Esophagus muscularis mucosa (tissue), 4 donors: ENCODE data around the gene FBXO22. TPM values are rescaled to one million over a fixed set of nuclear protein-coding genes. Genes with fewer than 3 reads are reported as not detected.

Experiments
- DNase-seq: peaks from one replicate; pipeline ENCODE4 v3.0.0-alpha.2; 2017; ENCODE audit errors: extremely low spot score
- H3K27ac ChIP-seq, 4 donors: fragments of 200-600 bp; sonication (generic); replicated peaks in 1 of 4; 1 replicate in 3 of 4; 2 replicates in 1 of 4; pipeline ENCODE4 v1.5.1; 2016 to 2019; ENCODE audit warnings: mild to moderate bottlenecking in 1 of 4
- H3K27me3 ChIP-seq, 4 donors: fragments of 200-600 bp; sonication (generic); one replicate each; pipeline versions ENCODE4 v1.5.1 to v1.6.0; 2016 to 2019
- H3K36me3 ChIP-seq, 4 donors: fragments of 200-600 bp; sonication (generic); one replicate each; pipeline ENCODE4 v1.5.1; 2016 to 2019
- H3K4me1 ChIP-seq, 4 donors: fragments of 200-600 bp; sonication (generic); one replicate each; pipeline ENCODE4 v1.5.1; 2016 to 2019
- H3K4me3 ChIP-seq, 4 donors: fragments of 200-600 bp; sonication (generic); 1 replicate in 2 of 4; 2 replicates in 2 of 4; pipeline ENCODE4 v1.5.1; 2016 to 2019; ENCODE audit warnings: mild to moderate bottlenecking in 4 of 4, moderate library complexity in 1 of 4
- H3K9me3 ChIP-seq, 4 donors: fragments of 200-600 bp; sonication (generic); 1 replicate in 3 of 4; 2 replicates in 1 of 4; pipeline ENCODE4 v1.5.1; 2016 to 2019
- EP300 ChIP-seq: sonication (generic); formaldehyde crosslinking; IDR thresholded peaks from one replicate; pipeline ENCODE4 v1.6.1; 2017; ENCODE audit warnings: antibody characterized with exemption
- POLR2A ChIP-seq: fragments of 450-650 bp; IDR thresholded peaks from one replicate; pipeline ENCODE4 v1.6.1; 2017; ENCODE audit warnings: antibody characterized with exemption, moderate library complexity, mild to moderate bottlenecking, low read depth
- POLR2AphosphoS5 ChIP-seq, 2 donors: sonication (generic); formaldehyde crosslinking; IDR thresholded peaks; one replicate each; pipeline ENCODE4 v1.6.1; 2017; ENCODE audit warnings: antibody characterized with exemption in 2 of 2
- WGBS: methylation state at CpG from one replicate; pipeline ENCODE4 v1.1.5; 2018; 5-methylcytosine and 5-hydroxymethylcytosine counted together
- intact Hi-C: fragments of 100-400 bp; cut with DNase I; formaldehyde crosslinking; loops from one replicate; pipeline ENCODE4 v1.15.1; 2023
- total RNA-seq, 4 donors: library from RNA; depleted of rRNA; stranded (reverse); fragments of >200 nt; gene quantifications; one replicate each; pipeline versions ENCODE4 v1.1.0 to v1.2.1, GENCODE V29; 2016
- TF ChIP-seq, protein P1 (sequence below), 3 experiments: fragments of 200-600 bp in 2 of 3; fragments of 450-650 bp in 1 of 3; sonication (generic) in 2 of 3; IDR thresholded peaks; one replicate each; pipeline ENCODE4 v1.5.1; 2017 to 2019; ENCODE audit warnings: antibody characterized with exemption in 3 of 3, mild to moderate bottlenecking in 2 of 3, moderate library complexity in 1 of 3

The FBXO22 gene
- total RNA-seq, 4 donors from 2014 or later: 10.4 to 23.8 (median 17.7) TPM

DNA sequence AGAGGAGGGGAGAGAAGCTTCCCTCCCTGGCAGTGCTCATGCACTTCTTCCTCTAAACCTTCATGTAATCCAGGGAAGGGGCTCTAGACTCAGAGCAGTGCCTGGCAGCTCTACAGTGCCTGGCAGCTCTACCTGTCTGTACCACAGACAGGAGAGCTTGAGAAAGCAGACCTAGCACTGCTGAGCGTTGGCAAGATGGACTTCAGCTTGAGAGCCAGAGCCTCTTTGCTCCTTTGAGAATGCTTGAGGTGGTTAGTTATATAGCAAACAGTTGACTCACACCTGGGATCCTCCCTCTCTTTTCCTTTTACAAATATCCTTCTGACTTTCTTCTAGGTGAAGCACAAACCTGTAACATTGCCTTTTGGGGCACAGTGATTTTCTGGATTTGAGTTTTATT is 20.9 kb downstream of the FBXO22 start:
- H3K36me3 ChIP-seq: peaks cover 0 to 10% (median 0%) of the 10 kb centered on the region in 4 donors
- no peaks in the 10 kb centered on the region for H3K9me3 ChIP-seq
- 92% methylated on average over 1 of the region's 1 CpG for WGBS
- TF ChIP-seq POLR2A: no peak
- TF ChIP-seq EP300: no peak
- TF ChIP-seq, protein P1, sequence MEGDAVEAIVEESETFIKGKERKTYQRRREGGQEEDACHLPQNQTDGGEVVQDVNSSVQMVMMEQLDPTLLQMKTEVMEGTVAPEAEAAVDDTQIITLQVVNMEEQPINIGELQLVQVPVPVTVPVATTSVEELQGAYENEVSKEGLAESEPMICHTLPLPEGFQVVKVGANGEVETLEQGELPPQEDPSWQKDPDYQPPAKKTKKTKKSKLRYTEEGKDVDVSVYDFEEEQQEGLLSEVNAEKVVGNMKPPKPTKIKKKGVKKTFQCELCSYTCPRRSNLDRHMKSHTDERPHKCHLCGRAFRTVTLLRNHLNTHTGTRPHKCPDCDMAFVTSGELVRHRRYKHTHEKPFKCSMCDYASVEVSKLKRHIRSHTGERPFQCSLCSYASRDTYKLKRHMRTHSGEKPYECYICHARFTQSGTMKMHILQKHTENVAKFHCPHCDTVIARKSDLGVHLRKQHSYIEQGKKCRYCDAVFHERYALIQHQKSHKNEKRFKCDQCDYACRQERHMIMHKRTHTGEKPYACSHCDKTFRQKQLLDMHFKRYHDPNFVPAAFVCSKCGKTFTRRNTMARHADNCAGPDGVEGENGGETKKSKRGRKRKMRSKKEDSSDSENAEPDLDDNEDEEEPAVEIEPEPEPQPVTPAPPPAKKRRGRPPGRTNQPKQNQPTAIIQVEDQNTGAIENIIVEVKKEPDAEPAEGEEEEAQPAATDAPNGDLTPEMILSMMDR (IDR thresholded peaks at IDR 0.05): no peak
- no peak overlapping the region for H3K4me3 ChIP-seq
- H3K4me1 ChIP-seq: peaks cover 9 to 20% (median 14%) of the 10 kb centered on the region in 4 donors
- intact Hi-C loops: no loop called here
- no peak for DNase-seq
- H3K27me3 ChIP-seq: no peaks in the 10 kb centered on the region
- H3K27ac ChIP-seq: no peak overlapping the region

DNA sequence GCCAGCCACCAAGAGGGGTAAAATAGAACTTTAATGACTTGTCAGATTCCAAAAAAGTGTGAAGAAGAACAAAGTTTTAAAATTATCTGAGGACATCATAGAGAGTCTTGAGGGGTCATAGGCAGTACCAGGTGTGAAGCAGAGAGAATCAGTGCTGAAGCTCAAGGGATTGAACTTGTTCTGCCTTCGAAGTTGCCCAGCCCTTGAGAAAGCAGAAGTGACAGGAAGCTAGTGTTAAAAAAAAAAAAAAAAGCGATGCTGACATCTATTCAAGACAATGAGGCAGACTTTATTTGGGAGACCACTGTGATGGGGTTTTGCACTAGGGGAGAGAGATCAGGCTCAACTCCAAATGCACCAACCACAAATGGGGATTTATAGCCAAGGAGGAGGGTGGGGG is 21.8 kb downstream of the FBXO22 start:
- no peak for DNase-seq
- Histone ChIP-seq H3K4me3 (no peak overlapping the region), H3K27me3 (no peaks in the 10 kb centered on the region), H3K36me3 (peaks cover 0 to 18% (median 2%) of the 10 kb centered on the region in 4 donors), H3K9me3 (no peaks in the 10 kb centered on the region), H3K27ac (no peak overlapping the region), H3K4me1 (peaks cover 9 to 20% (median 14%) of the 10 kb centered on the region in 4 donors)
- intact Hi-C loops: no loop called here
- WGBS: 78% methylated on average over 2 of the region's 2 CpGs
- no peak for TF ChIP-seq POLR2A
- TF ChIP-seq, protein P1 (IDR thresholded peaks at IDR 0.05): no peak
- TF ChIP-seq POLR2AphosphoS5 (IDR thresholded peaks at IDR 0.05): no peak
- TF ChIP-seq EP300: no peak

DNA sequence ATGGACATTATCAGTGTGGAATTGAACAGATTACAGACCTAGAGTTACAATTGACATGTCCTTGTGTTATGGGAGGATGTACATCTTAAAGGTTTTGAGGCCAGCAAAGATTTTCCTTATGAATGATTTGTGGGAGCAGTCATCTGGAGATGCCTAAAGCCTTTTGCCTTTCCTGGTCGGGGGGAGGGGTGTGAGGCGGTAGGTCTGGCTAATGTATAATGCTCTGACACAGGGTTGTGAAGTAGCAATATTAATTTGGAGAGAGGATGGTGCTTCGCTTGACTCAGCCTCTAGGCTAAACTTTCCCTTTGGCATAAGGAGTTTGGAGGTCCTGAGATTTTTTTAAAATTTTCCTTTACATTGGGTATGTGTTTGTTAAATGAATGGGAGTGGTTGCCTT is 23.3 kb downstream of the FBXO22 start:
- no peak for DNase-seq
- no peaks in the 10 kb centered on the region for H3K9me3 ChIP-seq
- H3K27ac ChIP-seq: no peak overlapping the region
- peaks cover 8 to 19% (median 13%) of the 10 kb centered on the region in 4 donors for H3K4me1 ChIP-seq
- no peaks in the 10 kb centered on the region for H3K27me3 ChIP-seq
- H3K4me3 ChIP-seq: no peak overlapping the region
- intact Hi-C loops: no loop called here
- 95% methylated on average over 3 of the region's 3 CpGs for WGBS
- H3K36me3 ChIP-seq: peaks cover 0 to 29% (median 4%) of the 10 kb centered on the region in 4 donors
- TF ChIP-seq POLR2A (no peak), EP300 (no peak), POLR2AphosphoS5 (IDR thresholded peaks at IDR 0.05) (no peak)
- TF ChIP-seq, protein P1 (IDR thresholded peaks at IDR 0.05): no peak

DNA sequence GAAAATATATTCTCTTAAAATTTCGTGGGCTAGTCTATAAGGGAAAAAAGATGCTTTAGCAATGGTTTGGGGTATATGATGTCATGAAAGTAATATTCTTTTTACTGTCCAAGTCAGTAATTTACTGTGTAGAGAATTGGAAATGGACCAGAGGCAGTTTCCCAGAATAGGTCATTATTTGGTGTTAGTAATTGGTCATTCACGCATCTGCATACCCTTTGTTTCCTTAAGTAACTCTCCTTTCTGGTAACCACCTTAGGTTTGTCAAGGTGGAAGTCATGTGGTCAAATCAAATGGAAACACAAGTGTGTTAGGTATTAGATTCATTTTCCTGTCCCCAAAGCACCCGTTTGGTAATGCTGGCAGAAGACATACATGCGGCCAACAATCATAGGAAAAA is 23.9 kb downstream of the FBXO22 start:
- Histone ChIP-seq H3K36me3 (peaks cover 0 to 36% (median 9%) of the 10 kb centered on the region in 4 donors), H3K9me3 (no peaks in the 10 kb centered on the region), H3K27ac (no peak overlapping the region), H3K4me3 (no peak overlapping the region), H3K27me3 (no peaks in the 10 kb centered on the region), H3K4me1 (peaks cover 2 to 12% (median 7%) of the 10 kb centered on the region in 4 donors)
- intact Hi-C loops: no loop called here
- 90% methylated on average over 4 of the region's 4 CpGs for WGBS
- TF ChIP-seq POLR2AphosphoS5 (IDR thresholded peaks at IDR 0.05): no peak
- TF ChIP-seq POLR2A: no peak
- no peak for TF ChIP-seq EP300
- TF ChIP-seq, protein P1 (IDR thresholded peaks at IDR 0.05): no peak
- no peak for DNase-seq
